8988T (cell line): ENCODE data around the gene NTM.

Source experiments
- DNase-seq: peaks from one replicate; pipeline ENCODE4 v3.0.0; 2011

The NTM gene

GRCh38 chr11:131656839-131657211 is 286.4 kb downstream of the NTM start:
- no peak for DNase-seq

GRCh38 chr11:131658414-131658813 is 288.0 kb downstream of the NTM start:
- no peak for DNase-seq

GRCh38 chr11:131658952-131659351 is 288.5 kb downstream of the NTM start:
- DNase-seq: no peak

DNA sequence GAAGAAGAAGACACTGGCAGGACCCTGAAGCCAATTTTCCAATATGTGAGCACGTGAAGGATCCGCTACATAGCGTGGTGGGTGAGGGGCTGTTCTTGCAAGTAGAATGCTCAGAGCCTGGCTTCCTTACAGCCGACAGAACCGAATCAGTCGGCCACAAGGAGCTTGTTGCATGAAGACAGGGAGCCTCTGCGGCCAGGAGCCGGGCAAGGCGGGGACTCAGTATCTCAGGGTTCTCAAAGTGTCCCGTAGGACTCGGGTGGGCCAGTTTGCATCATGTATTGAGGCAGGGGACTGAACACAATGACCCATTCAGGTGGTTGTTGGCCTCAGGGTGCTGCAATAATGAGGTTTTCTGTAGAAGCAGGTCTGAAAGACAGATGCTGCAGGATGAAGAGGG is 289.5 kb downstream of the NTM start:
- no peak for DNase-seq

GRCh38 chr11:131661132-131661531 is 290.7 kb downstream of the NTM start:
- no peak for DNase-seq

GRCh38 chr11:131662317-131662972 is 292.0 kb downstream of the NTM start:
- no peak for DNase-seq

DNA sequence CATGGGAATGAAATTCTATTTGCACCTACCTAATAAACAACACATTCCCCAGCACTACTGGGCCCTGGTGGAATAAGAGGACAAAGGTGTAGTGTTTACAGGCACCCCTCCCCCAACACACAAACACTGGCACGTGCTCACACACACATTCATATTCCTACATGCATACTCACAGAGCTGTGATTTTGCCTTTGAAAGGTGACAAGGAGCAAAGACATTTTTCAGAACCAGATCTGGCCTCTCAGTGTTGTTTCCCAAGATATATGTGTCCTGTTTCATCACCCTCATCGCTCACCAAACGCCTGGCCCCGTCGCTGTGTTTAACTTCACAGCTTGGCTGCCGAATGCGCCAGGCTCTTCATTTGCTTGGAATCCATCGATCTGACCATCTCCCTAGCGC is 292.6 kb downstream of the NTM start:
- no peak for DNase-seq

DNA sequence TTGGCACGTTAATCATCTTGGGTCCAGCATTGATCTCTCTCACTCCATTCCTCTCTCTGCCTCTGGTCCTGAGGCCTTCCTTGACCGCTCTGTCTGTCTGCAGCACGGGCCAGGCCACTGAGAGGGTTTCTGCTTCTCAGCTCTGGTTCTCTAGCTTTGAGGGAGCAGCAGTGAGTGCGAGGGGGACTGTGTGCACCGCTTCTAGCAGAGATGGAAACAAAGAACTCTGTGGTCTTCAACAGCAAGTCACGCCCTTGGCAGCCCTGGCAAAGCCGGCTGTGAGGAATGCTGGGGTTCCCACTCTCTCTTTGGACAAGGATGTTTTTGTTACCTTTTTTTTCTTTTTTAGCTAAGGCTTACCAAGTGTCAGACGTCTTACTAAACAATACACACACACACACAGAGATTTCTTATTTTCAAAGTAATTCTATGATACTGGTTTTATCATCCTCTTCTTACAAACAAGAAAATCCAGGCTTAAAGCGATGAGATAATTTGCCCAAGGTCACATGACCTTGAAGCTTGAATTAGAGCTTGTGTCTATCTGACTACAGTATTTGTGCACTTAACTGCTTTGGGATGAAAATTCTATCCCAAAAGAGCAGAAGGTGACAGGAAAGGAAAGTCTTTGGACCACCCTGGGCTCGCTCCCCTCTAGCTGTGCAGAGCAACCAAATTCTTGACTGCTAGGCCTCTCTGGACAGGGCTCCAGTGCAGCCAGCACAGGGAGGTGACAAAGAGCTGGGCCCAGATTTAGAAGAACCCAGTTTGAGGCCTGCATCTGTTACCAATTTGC is 293.2 kb downstream of the NTM start:
- no peak for DNase-seq

GRCh38 chr11:131664293-131664692 is 293.9 kb downstream of the NTM start:
- no peak for DNase-seq

DNA sequence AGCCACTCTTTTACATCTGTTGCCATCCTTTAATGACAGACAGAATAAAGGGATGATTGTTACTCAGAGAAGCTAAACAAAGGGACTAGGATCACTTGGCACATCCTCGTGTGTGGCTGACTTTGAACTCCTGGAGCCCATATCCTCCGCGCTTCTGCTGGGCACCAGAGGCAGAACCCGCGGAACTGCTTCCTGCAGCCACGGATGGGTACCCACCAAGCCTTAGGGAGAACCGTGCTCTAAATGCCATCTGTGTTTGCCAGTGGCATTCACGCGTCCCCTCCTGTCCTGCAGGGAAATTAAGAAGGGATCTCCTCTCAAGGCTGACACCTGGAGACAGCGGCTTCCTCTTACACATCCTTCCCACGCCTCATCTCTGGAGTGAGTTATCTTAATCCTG is 294.4 kb downstream of the NTM start:
- no peak for DNase-seq

- DNase-seq: no peak
Observed at GRCh38 chr11:131665344-131665968, 295.0 kb downstream of the NTM start.

GRCh38 chr11:131666006-131666405 is 295.6 kb downstream of the NTM start:
- DNase-seq: no peak

- no peak for DNase-seq
Observed at GRCh38 chr11:131666617-131667016, 296.2 kb downstream of the NTM start.

- no peak for DNase-seq
Observed at GRCh38 chr11:131667566-131667965, 297.2 kb downstream of the NTM start.

- no peak for DNase-seq
Observed at GRCh38 chr11:131668500-131669400, 298.3 kb downstream of the NTM start.

GRCh38 chr11:131669401-131669780 is 299.0 kb downstream of the NTM start:
- no peak for DNase-seq

DNA sequence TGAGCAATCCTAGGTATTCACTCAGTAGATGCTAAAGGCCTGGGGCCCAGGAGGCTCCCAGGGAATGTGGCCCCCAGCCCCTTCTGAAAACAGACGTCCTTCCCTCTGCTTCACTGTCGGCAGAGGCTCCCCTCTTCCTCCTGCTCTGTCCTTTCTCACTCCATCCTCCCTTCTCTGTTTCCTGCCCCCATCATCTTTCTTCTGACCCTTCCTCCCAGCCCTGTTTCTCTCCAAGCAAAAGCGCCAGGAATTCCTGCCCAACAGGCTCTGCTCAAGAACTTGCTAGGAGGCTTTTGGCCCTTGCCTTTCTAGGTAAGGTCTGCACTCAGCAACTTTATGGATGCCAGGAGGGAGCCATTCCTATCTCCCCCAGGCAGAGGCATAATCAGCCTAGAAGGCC is 300.5 kb downstream of the NTM start:
- DNase-seq: no peak

DNA sequence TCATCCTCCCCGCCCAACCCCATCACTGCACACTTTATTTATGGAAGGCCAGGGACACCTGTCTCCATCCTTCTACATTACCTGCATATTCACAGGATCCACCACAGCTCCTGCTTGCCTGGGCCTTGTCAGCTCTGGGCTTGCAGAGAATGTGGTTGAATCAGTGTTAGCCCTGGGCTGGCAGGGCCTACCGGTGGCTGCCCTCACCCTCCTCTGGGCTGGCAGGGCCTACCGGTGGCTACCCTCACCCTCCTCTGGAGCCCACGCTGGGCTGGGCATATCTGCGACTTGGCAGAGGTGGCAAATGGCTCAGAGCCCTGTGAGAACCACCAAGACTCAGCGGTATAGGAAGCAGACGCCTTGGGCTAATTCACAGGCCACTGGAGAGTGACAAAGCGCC is 300.9 kb downstream of the NTM start:
- no peak for DNase-seq

GRCh38 chr11:131671734-131672133 is 301.3 kb downstream of the NTM start:
- DNase-seq: no peak

- no peak for DNase-seq
Observed at GRCh38 chr11:131672191-131672590, 301.8 kb downstream of the NTM start.

DNA sequence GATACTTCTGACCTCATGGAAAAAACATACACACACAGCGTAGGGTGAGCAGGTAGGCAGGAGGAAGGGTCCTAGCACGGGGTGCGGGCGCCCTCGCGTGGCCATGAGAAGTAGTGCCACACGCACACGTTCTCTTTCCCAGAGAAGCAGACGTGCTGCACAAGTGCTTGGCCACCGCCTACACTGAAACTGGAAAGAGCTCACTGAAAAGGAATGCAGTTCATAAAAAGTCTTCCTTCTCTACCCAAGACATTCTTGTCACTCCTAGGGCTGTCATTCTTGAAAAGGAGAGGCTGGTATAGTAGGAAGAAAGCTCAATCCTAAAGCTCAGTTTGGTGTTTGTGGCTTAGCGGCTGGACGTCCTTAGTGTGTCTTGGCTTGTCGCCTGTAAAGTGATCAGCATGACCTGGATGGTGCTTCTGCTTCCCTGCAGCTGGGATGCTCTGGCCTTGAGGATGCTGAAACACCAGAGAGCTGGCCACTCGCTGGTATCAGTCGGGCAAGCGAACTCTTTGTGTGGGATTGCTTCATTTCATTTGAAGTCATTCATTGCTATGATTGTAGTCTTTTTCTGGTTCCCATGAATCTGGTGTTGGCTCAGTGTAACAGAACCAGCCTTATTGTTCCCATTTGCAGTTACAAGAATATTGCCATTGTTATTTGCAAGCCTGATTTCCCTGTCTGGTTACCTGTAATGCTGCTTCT is 303.8 kb downstream of the NTM start:
- DNase-seq: peak; percentile 45

GRCh38 chr11:131675121-131675888 is 304.9 kb downstream of the NTM start:
- no peak for DNase-seq
